GM18870 (cell line): ENCODE data around the gene ERC2.
"Not testable (repeated sequence)": the region's sequence is repeated elsewhere in the genome, so short reads cannot be mapped to it uniquely, and the experiment has no call there.

Experiments used
- ATAC-seq: cut with Tn5 transposase; IDR thresholded peaks from one replicate; pipeline ENCODE4 v1.9.1; 2021; ENCODE audit warnings: moderate library complexity; ENCODE audit not compliant: unreplicated experiment

Gene ERC2

DNA sequence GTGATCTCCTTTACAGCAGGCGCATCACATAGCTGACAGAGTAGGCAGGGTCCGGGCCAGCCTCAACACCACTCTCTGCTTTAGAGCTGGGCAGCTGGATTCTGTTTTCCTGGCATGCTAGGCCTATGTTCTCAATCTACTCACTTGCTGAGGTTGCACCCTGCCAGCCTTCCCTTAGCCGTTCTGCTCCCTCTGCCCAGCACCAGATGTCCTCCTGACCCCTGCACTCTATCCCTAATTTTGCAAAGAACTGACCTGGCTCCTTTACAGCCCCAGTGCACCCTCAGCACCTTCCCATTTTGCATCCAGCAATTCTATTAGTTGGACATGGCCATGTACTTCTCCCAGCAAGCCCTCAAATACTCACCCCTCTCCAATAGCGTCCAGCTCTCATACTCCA lies 609.5 kb downstream of the ERC2 start:
- no peak for ATAC-seq

DNA sequence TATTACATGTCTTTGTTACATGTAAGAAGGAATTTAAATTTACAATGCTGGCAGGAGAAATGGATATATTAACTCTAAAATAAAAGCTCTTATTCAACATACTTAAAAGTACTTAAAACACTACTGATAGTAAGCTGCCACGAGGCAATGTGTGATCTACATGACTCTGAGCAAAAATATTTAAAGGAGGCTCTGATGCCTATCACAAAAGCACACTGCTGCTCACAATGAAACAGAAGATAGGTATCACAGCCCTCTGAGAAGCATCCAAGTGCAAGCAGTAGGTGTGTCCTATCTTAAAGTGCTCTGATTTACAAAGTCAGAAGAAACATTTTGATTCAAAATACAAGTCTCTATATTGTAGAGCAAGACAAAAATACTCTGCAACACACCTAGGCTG lies 610.0 kb downstream of the ERC2 start:
- ATAC-seq: no peak

DNA sequence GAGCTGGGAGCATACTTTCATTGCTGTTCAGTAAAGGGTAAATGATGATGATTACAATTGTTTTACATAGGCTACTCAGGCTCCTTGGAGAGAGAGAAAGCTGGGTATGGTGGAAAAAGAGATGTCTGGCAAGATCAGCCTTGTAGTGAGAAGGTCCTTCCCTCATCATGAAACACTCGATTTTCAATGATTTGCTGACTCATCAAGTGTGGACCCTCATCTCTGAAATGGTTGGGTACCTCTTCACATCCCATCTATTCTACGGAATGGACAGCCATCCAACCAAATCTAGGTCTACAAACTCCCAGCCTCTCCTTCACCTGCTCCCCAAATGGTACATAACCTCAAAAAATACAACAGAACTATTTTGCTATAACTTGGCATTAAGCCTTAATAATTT lies 610.6 kb downstream of the ERC2 start:
- ATAC-seq: no peak

DNA sequence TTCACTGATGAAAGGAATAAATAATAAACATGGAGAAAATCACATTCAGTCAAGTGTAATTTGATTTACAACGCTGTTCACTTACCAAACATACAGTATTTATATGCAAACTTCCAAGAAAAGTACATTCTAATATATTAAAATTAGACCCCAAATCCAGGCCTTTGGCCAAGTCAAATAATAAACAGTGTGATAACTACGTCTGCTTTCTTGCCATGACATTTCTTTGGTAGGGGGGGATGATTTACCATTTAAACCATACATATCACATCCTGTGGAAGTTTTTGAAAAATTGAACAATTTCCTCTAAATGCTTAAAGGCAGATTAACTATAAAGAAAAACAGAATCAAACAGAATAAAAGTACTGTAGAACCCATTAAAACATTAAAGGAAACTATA lies 613.0 kb downstream of the ERC2 start:
- ATAC-seq: no peak

DNA sequence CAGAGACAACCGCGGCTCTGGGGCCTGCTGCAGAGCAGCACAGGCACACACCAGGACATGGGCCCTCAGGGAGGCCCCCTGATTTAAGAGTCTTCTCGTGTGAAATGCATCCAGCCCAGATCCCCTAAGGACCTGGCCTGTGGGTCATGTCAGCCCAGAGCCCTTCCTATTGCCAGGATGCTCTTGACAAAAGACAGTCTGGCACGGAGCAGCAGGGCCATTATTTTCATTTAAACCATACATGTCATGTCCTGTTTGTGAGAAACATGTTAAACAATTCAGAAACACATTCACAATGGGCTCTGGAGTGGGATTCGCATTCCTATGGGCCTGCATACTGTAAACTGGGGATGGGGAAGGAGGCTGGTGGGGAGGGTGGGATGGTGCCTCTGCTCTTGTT lies 613.8 kb downstream of the ERC2 start:
- ATAC-seq: no peak

DNA sequence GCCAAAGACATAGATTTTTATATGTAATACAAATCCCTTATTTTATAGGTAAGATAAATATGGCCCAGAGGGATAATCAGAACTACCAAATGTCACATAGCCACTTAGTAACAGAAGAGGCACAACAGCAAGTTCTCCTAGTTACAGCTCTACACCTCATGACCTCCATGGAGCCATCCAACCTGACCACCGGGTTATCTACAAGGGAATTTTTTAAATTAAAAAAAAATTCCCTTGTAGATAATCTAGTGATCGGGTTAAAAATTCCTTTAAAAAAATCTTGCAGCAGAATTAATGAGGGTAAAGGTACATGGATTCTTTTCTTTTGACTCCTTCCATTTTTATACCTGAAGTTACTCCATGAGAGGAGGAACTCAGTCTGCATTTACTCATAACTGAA lies 615.9 kb downstream of the ERC2 start:
- ATAC-seq: no peak

DNA sequence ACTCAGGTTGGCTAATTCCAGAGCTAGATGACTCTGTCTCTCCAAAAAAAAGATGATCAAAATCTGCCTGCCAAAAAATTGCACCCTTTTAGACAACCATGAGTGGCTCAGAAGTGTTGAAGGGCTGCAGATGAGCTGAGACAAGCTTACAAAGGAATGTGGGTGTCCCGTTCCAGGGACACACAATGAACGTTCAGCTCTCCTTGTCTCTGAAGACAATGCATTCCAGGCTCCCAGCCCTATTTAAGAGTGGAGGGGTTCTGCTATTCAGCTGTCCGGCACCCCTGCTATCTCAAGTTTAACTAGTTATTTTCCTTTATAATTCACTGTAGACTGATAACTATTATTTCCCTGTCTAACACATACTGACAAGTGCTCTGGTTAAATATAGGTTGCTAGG lies 626.1 kb downstream of the ERC2 start:
- ATAC-seq: no peak

DNA sequence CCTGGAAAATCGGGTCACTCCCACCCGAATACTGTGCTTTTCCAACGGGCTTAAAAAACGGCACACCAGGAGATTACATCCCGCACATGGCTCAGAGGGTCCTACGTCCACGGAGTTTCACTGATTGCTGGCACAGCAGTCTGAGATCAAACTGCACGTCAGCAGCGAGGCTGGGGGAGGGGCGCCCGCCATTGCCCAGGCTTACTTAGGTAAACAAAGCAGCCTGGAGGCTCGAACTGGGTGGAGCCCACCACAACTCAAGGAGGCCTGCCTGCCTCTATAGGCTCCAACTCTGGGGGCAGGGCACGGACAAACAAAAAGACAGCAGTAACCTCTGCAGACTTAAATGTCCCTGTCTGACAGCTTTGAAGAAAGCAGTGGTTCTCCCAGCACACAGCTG lies 636.4 kb downstream of the ERC2 start:
- ATAC-seq: not testable (repeated sequence)

DNA sequence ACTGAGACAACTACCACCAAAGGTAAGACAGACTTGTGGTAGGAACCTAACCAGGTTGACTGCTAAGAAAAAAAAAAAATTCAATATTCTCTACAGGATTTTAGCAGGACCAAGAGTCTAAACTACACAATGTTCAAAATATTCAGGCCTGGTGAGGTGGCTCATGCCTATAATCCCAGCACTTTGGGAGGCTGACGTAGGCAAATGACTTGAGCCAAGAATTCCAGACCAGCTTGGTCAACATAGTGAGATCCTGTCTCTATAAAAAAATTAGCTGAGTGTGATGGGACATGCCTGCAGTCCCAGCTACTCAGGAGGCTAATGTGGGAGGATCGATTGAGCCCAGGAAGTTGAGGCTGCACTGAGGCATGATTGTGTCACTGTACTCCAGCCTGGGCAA lies 639.6 kb downstream of the ERC2 start:
- no peak for ATAC-seq

DNA sequence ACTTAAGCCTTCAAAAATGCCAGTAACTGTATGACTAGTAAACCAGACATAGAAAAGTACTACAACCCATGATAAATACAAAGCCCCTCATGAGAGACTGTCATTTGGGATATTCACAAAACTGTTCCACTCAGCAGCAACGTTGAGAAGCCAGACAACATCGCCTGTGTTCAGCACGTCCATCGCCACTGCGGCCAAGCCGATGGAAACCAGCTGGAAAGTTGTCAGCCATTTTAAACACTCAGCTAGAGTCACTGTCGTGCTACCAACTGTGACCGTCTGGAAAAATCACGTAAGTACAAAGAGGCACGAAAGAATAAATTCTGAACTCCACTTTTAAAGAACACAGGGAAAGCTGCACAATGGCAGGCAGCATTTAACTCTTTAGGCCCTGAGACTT lies 640.5 kb downstream of the ERC2 start:
- ATAC-seq: no peak

DNA sequence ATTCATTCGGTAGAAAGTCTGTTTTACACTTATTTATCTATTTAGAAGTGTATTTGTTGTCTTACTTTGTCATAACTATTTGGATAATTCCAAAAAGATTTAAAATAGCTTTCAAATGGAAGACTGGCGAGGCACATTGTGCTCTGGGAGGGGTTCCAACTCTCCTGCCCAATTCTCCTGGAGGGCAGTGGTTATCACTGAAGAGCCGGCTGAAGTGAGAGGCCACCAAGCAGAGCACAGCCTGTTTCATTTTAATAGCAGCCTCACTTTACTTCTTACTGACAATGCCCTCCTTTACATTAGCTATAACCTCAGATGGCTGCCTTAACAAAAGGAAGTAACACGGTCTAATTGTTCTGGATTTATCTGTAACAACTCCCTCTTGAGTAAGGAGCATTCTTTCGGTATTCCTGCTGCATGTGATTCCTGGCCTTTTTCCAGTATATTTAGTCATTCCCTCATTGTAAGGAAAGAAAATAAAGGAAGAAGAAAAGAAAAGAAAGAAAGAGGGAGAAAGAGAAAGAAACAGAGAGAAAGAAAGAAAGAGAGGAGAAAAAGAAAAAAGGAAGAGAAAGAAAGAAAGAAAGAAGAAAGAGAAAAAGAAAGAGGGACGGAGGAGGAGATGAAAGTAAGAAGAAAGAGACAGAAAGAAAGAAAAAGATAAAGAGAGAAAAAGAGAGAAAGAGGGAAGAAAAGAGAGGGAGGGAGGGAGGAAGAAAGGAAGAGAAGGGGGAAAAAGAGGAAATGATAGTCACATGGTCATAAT lies 641.4 kb downstream of the ERC2 start:
- ATAC-seq: no peak

DNA sequence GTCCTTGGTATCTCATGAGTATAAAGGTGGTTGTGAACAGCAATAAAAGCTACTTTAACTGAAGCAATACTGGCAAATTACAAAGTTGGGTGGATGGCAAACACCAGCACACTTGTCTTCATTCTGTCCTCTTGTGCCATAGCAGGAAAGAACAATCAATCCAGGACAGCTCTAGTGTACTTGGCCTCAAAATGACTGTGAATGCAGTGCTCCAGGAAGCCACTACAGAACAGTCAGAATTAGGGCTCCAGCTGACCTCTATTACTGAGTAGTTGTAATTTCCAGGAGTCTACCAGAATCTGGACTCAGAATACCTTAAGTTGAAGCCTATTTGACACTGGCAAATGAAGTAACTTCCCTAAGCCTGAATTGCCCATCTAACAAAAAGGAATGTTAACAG lies 642.2 kb downstream of the ERC2 start:
- ATAC-seq: no peak

DNA sequence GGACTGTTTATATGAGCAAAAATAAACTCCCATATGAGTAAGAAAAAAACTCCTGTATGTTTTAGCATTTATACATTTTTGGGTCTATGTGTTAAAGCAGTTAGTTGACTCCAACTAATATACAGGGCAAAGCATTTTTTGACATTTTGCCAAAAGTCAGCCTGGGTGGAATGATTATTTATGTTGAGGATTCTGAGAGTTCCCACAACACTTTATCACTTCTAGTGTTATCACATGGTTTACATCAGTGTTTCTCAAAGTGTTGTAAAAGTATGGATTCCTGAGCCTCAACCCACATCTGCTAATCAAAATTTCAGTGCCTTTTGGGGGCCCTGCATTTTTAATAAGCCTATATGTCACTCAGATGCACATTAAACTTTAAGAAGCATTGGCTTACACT lies 643.9 kb downstream of the ERC2 start:
- no peak for ATAC-seq

DNA sequence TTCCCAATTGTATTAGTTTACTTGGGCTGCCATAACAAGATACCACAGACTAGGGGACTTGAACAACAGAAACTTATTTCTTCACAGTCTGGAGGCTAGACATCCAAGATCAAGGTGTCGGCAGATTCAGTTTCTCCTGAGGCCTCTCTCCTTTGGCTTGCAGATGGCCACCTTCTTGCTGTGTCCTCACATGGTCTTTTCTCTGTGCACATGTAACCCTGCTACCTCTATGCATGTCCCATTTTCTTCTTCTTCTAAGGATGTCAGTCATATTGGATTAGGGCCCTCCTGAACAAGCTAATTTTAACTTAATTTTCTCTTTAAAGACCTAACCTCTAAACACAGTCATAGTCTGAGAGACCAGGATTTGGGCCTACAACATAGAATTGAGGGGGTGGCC lies 644.4 kb downstream of the ERC2 start:
- ATAC-seq: no peak

DNA sequence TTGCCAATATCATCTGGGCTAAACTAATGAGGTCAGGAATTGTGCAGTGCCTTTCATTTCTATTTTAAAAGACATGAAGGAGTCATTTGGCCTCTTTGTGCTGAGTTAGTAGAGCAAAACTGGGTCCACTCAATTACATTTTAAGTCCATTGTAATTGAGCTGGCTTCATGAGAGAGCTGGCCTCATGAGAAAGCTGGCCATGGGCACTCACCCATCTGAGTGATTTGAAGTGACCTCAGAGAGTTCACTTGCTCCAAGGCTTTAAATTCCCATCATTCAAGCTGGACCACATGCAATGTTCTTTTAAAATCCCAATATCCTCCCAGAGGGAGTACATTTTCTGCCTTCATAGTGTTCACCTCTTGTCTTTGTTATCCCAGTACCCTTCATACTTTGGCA lies 645.3 kb downstream of the ERC2 start:
- no peak for ATAC-seq

DNA sequence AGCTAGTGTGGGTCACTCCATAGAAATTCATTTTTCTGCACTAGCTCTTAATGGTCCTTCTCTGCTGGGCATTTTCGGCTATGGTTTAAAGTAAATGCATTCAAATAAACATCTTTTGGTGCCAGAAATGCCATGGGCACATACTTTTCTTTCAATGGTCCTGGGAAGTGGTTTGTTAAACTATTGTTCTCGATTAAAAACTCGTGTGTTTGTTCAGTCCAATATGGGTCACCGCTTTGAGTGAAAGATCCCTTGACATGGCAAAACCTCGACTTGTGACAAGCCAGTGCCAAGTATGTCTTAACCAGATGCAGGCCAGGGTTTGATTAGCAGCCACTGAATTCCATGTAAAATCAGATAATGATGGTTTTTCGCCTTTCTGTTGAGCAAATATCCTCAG lies 649.3 kb downstream of the ERC2 start:
- ATAC-seq: no peak

DNA sequence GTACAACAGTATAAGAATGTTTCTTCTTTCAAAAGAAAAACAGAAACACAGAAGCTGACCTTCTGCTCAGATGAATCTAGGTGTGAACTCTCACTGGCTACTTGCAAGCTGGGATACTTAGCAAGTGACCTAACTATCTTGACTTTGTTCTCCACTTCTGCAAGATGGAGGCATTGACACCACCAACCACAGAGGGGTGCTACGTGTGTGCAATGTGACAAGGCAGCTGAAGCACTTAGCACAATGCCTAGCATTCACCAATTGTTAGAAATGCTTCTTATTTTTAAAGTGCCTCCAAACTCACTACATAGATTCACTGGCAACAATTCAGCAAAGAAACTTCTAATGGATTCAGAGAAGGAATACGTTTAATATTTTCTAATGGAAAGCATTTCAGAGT lies 649.8 kb downstream of the ERC2 start:
- ATAC-seq: no peak

DNA sequence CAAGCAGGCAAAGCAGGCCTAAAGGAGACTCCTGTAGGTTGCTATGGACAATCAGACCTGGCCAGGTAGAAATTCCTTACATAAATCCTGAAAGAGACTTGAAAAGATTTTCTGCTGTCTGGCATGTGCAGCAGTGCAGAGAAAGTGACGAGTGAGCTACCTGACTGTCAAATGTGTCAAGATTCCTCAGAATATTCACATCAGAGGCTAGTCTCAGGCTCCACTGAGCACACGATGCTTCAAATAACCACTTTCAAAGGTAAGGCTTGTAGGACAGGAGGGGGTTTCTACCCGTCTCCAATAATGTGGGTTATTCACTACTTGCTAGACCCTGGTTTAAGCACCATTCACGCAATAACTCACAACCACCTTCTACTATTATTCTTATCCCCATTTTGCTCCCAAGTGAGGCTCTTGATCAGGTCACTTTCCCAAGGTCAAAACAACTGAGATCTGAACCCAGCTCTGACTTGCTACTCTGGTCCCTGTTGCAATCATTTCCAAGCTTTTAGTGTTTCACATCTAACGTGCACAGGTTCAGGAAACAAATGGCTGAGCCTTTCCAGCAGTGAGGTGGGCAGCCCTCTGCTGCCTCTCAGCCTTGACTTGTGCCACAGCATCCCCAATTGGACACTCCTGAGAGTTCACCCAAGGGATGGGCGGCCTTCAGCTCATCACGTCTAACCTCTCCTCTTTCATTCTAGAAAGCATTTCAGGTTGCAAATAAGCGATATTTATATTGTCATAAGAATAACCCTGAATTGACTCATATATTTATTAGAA lies 651.3 kb downstream of the ERC2 start:
- ATAC-seq: no peak

DNA sequence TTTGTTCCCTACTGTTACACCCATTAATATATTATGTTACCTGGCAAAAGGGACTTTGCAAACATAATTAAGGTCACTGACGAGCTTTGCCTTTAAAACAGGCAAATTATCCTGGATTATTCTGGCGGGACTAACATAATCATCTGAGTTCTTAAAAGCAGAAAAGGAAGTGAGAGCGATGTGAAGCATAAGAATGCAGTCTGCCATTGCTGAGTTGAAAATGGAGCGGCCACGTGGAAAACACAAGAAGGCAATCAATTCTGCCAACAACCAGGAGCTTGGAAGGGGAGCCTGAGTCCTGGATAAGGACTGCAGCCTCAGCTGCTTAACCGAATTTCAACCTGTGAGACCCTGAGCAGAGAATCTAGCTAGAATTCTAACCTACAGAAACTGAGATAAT lies 653.0 kb downstream of the ERC2 start:
- no peak for ATAC-seq

DNA sequence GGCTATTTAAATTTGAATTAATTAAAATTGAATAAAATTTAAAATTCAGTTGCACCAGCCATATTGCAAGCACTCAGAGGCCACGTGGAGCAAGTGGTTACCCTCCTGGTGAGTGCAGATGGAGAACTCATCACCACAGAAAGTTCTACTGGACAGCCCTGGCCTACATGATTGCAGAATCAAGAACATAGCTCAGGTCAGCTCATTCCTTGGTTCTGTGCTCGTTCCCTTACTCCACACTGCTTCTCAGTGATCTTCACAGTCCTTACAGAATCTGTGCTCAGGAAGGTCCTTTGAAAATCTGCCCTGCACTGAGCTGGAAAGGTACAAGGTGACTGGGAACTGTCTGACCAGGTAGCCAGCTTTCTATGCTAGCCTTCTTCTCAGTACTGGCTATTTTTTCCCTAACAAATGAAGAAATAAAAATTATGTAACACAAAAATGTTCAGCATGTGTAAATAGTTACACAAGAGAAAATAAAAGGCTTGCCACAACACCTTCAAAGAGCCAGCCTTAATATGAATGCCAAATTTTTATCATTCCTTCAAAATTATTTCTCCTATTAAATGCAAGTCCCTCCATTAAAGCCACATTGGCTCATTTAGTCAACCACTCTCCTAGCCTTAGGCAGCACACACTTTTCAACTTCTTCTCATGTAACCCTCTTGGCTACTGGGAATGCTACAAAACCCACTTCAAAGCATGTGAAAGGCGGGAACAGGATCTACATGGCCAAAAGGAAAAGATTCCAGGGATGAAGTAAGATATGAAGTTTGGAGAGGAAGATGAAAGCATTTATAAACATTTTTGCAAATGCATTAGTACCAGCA lies 654.8 kb downstream of the ERC2 start:
- no peak for ATAC-seq

DNA sequence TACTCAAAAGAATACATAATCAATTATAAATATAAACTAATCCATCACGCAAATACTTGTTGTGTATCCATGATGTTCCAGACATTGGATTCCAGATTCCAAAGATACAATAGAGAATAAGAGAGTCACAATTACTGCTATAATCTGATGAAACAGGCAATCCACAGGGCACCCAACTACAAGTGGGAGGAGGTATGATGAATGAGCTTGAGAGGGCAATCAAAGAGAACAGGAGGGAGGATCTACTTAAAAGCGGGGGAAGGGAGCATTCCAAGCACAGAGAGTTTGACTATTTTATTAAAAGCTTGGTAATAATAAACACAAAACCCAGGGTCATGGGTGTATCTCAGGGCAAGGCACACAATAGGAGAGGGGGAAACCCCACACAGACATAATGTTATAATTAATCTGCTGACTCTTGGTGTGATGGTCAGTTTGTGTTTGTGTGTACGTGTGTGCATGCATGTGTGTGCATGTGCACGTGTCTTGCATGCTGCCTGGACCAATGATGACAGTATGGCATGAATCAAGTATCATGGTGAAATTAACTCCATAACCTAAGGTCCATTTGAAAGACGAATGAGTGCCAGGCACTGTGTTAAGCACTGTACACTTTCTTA lies 655.8 kb downstream of the ERC2 start:
- ATAC-seq: no peak
